ENCODE results near the gene PKNOX1.

- TF ChIP-seq CTCF (conservative IDR thresholded peaks at IDR 0.05; ENCODE audit: low read depth in 2 of 2) (no peak), EZH2phosphoT487 (IDR thresholded peaks at IDR 0.05; ENCODE audit: unreplicated experiment) (no peak), EZH2 (IDR thresholded peaks at IDR 0.05; ENCODE audit: low read depth, unreplicated experiment) (no peak), POLR2AphosphoS5 (IDR thresholded peaks at IDR 0.05; ENCODE audit: low read depth) (no peak), NANOG (IDR thresholded peaks at IDR 0.05; ENCODE audit: borderline replicate concordance) (no peak), JUNB (IDR thresholded peaks at IDR 0.05; ENCODE audit: unreplicated experiment) (no peak), CREB1 (CRISPR knock-in tag; IDR thresholded peaks at IDR 0.05; ENCODE audit: low read depth) (no peak), STAT1 (IDR thresholded peaks at IDR 0.05; ENCODE audit: unreplicated experiment) (no peak), REST (IDR thresholded peaks at IDR 0.05; ENCODE audit: unreplicated experiment) (no peak), ETS1 (IDR thresholded peaks at IDR 0.05) (no peak), ZNF114 (CRISPR knock-in tag; IDR thresholded peaks at IDR 0.05) (no peak), ZNF462 (CRISPR knock-in tag; IDR thresholded peaks at IDR 0.05) (no peak), ZNF331 (CRISPR knock-in tag; IDR thresholded peaks at IDR 0.05; ENCODE audit: low read depth) (no peak)
Observed at GRCh38 chr21:43031121-43031619, 56.8 kb downstream of the PKNOX1 start.

Measured in GM23338 (cell line).